GM12878 (cell line): Measurements from ENCODE around the gene FADS1. TPM values are rescaled to one million over a fixed set of nuclear protein-coding genes. Genes with fewer than 3 reads are reported as not detected.

Experiments used
- ATAC-seq: fragments of 200-7000 bp; cut with Tn5 transposase; 3 replicates; pipeline ENCODE4 v1.9.1; 2020; ENCODE audit warnings: mild to moderate bottlenecking, moderate library complexity
- BruUV-seq: library from RNA; stranded (reverse); fragments of 400-500 nt; replicated peaks from 2 replicates; lab custom pipeline; 2021; lab: Mats Ljungman, UMichigan
- CTCF ChIA-PET: fragments of 300-600 bp; sonication (Branson Sonifier 250); formaldehyde crosslinking; extraction: SDS; loops from one replicate; lab custom pipeline; 2021; ENCODE audit warnings: inconsistent platforms; lab: Yijun Ruan, JAX
- POLR2A ChIA-PET: fragments of 350-600 bp; formaldehyde crosslinking; extraction: SDS; loops from one replicate; lab custom pipeline; 2021; ENCODE audit warnings: inconsistent platforms; lab: Charles Lee
- RAD21 ChIA-PET: fragments of 300-600 bp; sonication (Branson Sonifier 250); formaldehyde crosslinking; loops from one replicate; lab custom pipeline; 2023; ENCODE audit warnings: antibody characterized with exemption; ENCODE audit not compliant: unreplicated experiment; lab: Charles Lee
- SMC1A ChIA-PET: fragments of 300-600 bp; sonication (Branson Sonifier 250); formaldehyde crosslinking; loops from one replicate; lab custom pipeline; 2023; ENCODE audit not compliant: unreplicated experiment, uncharacterized antibody; lab: Charles Lee
- DNase-seq: peaks from one replicate; pipeline ENCODE4 v3.0.0-alpha.2; 2011; ENCODE audit warnings: low read depth, low spot score
- FAIRE-seq: peaks from 3 replicates; lab custom pipeline; 2011; peaks lifted over from hg19 to GRCh38; lab: Jason Lieb, UNC
- H2AFZ ChIP-seq: 2 replicates; pipeline ENCODE4 v1.6.0; 2011; ENCODE audit warnings: low read depth, low read length, control low read depth; ENCODE audit not compliant: control insufficient read depth
- H3K27ac ChIP-seq: 2 replicates; pipeline ENCODE4 v1.5.1; 2011; ENCODE audit warnings: control low read depth; ENCODE audit not compliant: control insufficient read depth, insufficient read depth
- H3K27me3 ChIP-seq, 2 experiments: replicated peaks in 1 of 2; 2 replicates each; pipeline versions ENCODE4 v1.6.0 to v1.6.1; 2011; ENCODE audit warnings: low read length in 1 of 2; ENCODE audit not compliant: control insufficient read depth in 2 of 2, insufficient read depth in 2 of 2
- H3K36me3 ChIP-seq, 2 experiments: 2 replicates each; pipeline ENCODE4 v1.5.1; 2011; ENCODE audit warnings: low read length in 1 of 2; ENCODE audit not compliant: control insufficient read depth in 2 of 2, insufficient read depth in 2 of 2
- H3K4me1 ChIP-seq: 2 replicates; pipeline ENCODE4 v1.6.1; 2011; ENCODE audit warnings: mild to moderate bottlenecking, low read length, moderate library complexity, mixed read lengths; ENCODE audit not compliant: control insufficient read depth, insufficient read depth
- H3K4me2 ChIP-seq: 2 replicates; pipeline ENCODE4 v1.6.0; 2011; ENCODE audit warnings: control low read depth; ENCODE audit not compliant: control insufficient read depth, insufficient read depth
- H3K4me3 ChIP-seq: fragments of 200-600 bp; sonication (generic); 2 replicates; pipeline ENCODE4 v1.5.1; 2016
- H3K79me2 ChIP-seq: 2 replicates; pipeline ENCODE4 v1.6.0; 2011; ENCODE audit warnings: low read length; ENCODE audit not compliant: control insufficient read depth, insufficient read depth
- H3K9ac ChIP-seq: 2 replicates; pipeline ENCODE4 v1.8.0; 2011; ENCODE audit warnings: low read length, control low read depth, mixed read lengths; ENCODE audit not compliant: control insufficient read depth, insufficient read depth
- H3K9me3 ChIP-seq: replicated peaks from 3 replicates; pipeline ENCODE4 v1.5.1; 2011; ENCODE audit warnings: mild to moderate bottlenecking, low read length; ENCODE audit not compliant: control insufficient read depth, insufficient read depth
- H4K20me1 ChIP-seq: 2 replicates; pipeline ENCODE4 v1.6.0; 2011; ENCODE audit not compliant: control insufficient read depth, insufficient read depth
- CEBPB ChIP-seq, 2 experiments: fragments of 150-350 bp in 1 of 2; IDR thresholded peaks; 2 replicates each; pipeline ENCODE4 v1.6.1; 2012 to 2014; ENCODE audit warnings: low read depth in 2 of 2, low read length in 2 of 2, borderline replicate concordance in 1 of 2, inconsistent platforms in 1 of 2
- CEBPZ ChIP-seq: fragments of 150-350 bp; IDR thresholded peaks from 2 replicates; pipeline ENCODE4 v1.6.1; 2016; ENCODE audit warnings: low read depth, low read length
- CUX1 ChIP-seq: IDR thresholded peaks from 2 replicates; pipeline ENCODE4 v1.6.1; 2012; ENCODE audit warnings: improper control_type of control experiment, low read depth, low read length; ENCODE audit not compliant: insufficient replicate concordance
- E2F8 ChIP-seq: fragments of 450-650 bp; IDR thresholded peaks from 2 replicates; pipeline ENCODE4 v1.6.1; 2018; ENCODE audit warnings: mild to moderate bottlenecking, low read depth, moderate library complexity; ENCODE audit not compliant: partially characterized antibody
- HDAC2 ChIP-seq: fragments of 200-600 bp; sonication (generic); IDR thresholded peaks from 2 replicates; pipeline ENCODE4 v1.6.1; 2017
- JUND ChIP-seq: IDR thresholded peaks from 2 replicates; pipeline ENCODE4 v1.6.1; 2012; ENCODE audit warnings: low read depth, mild to moderate bottlenecking, low read length, improper control_type of control experiment, moderate library complexity
- MYB ChIP-seq: fragments of 150-350 bp; IDR thresholded peaks from 2 replicates; pipeline ENCODE4 v1.6.1; 2014; ENCODE audit warnings: mild to moderate bottlenecking, low read depth, low read length, borderline replicate concordance
- MYC ChIP-seq: IDR thresholded peaks from 2 replicates; pipeline ENCODE4 v1.6.1; 2011; ENCODE audit warnings: mild to moderate bottlenecking, low read length, moderate library complexity, inconsistent platforms; ENCODE audit not compliant: insufficient read depth, insufficient replicate concordance, insufficient read length, severe bottlenecking
- POU2F2 ChIP-seq: IDR thresholded peaks from 3 replicates; pipeline ENCODE4 v1.6.1; 2011; ENCODE audit warnings: low read depth, mild to moderate bottlenecking, low read length, borderline replicate concordance
- SMARCA5 ChIP-seq: fragments of 450-650 bp; IDR thresholded peaks from 2 replicates; pipeline ENCODE4 v1.6.1; 2017; ENCODE audit warnings: mild to moderate bottlenecking
- SP1 ChIP-seq: IDR thresholded peaks from one replicate; pipeline ENCODE4 v1.6.1; 2011; ENCODE audit warnings: low read depth, low read length
- SPI1 ChIP-seq: IDR thresholded peaks from 2 replicates; pipeline ENCODE4 v1.6.1; 2011; ENCODE audit warnings: low read depth, mild to moderate bottlenecking, low read length, moderate library complexity, borderline replicate concordance; ENCODE audit not compliant: insufficient read depth
- WGBS: methylation state at CpG from one replicate; pipeline ENCODE4 v1.1.6; 2016; ENCODE audit warnings: low lambda C conversion rate; ENCODE audit not compliant: insufficient replicate concordance, insufficient coverage; ENCODE audit errors: missing lambda C conversion rate; 5-methylcytosine and 5-hydroxymethylcytosine counted together
- in situ Hi-C: fragments of 300-500 bp; cut with MboI; formaldehyde crosslinking; loops from 9 replicates; pipeline ENCODE4 v1.14.3; 2018; ENCODE audit warnings: mixed read lengths
- intact Hi-C: fragments of 100-400 bp; cut with micrococcal nuclease; formaldehyde crosslinking; loops from one replicate; pipeline ENCODE4 v1.14.2; 2022; ENCODE audit not compliant: unreplicated experiment
- polyA plus RNA-seq, 11 experiments: library from polyadenylated mRNA; depleted of rRNA in 4 of 11; unstranded in 6 of 11; stranded (reverse) in 5 of 11; fragments of >200 nt; fragmentation: Nextera tagmentation in 4 of 11; fragmentation: Illumina TruSeq in 1 of 11; extraction: Ambion mirVana in 4 of 11; extraction: Trizol in 1 of 11; gene quantifications; 1 replicate in 1 of 11; 2 replicates in 10 of 11; pipeline versions ENCODE4 v1.2.1 to v1.2.3, GENCODE V29; 2011 to 2016; ENCODE audit warnings: inconsistent platforms in 2 of 11, missing spikeins in 2 of 11, low read depth in 1 of 11
- total RNA-seq, 4 experiments: library from RNA; depleted of rRNA in 3 of 4; stranded (reverse); fragments of >200 nt in 3 of 4; fragmentation: Illumina TruSeq in 1 of 4; extraction: Trizol in 1 of 4; gene quantifications; 2 replicates each; pipeline versions ENCODE4 v1.2.1 to v1.2.3, GENCODE V29; 2013 to 2021

Gene FADS1
- total and polyA plus RNA-seq, 10 of the 15 experiments (the other 5 are each of a cell fraction or from before 2014, with no cell fraction given), result 8.8 to 73.9 (median 39.0) TPM

- no peak for FAIRE-seq
- TF ChIP-seq SP1 (no peak), MYC (no peak), MYB (no peak), CEBPB (IDR thresholded peaks at IDR 0.05; ENCODE audit: borderline replicate concordance in 1 of 2, low read depth in 2 of 2, low read length in 2 of 2) (no peak), SMARCA5 (no peak), SPI1 (no peak), CUX1 (no peak), POU2F2 (no peak), CEBPZ (no peak), JUND (no peak), E2F8 (no peak), HDAC2 (no peak)
These were observed 21.7 kb upstream of the FADS1 start for GRCh38 chr11:61838501-61838900.

More at GRCh38 chr11:61838501-61838900, 21.7 kb upstream of the FADS1 start:
- Histone ChIP-seq H3K4me2 (no peak overlapping the region), H2AFZ (no peak overlapping the region), H3K36me3 (peaks cover 29 to 41% of the 10 kb centered on the region in 2 experiments), H3K4me3 (no peak overlapping the region), H4K20me1 (no peaks in the 10 kb centered on the region), H3K9me3 (no peaks in the 10 kb centered on the region), H3K9ac (no peak overlapping the region), H3K27me3 (no peaks in the 10 kb centered on the region), H3K4me1 (peaks cover 20% of the 10 kb centered on the region), H3K79me2 (peaks cover 36% of the 10 kb centered on the region), H3K27ac (no peak overlapping the region)
- WGBS, result over 99% methylated on average over 5 of the region's 5 CpGs
- in situ Hi-C loops, result no loop called here
- no peak for DNase-seq
- ChIA-PET CTCF (interaction anchor here (1.1 to 1.5 kb wide), 2 partner anchors 41 to 270 kb away, joined by 3 read pairs; no protein-coding TSS in a partner anchor), SMC1A (interaction anchor here (0.5 to 1.1 kb wide), 2 partner anchors 24 to 254 kb away, joined by 3 read pairs; no protein-coding TSS in a partner anchor), RAD21 (interaction anchor here (1.6 kb wide), 1 partner anchor 23 kb away, joined by 3 read pairs; no protein-coding TSS in a partner anchor), POLR2A (interaction anchor here (0.6 to 0.8 kb wide), 2 partner anchors 41 to 237 kb away, joined by 3 to 4 read pairs; no protein-coding TSS in a partner anchor)
- BruUV-seq, result no TSS peak
- no peak for ATAC-seq
- intact Hi-C loops, result no loop called here
